COLO829 (cell line): Measurements from ENCODE around the gene APBB2.
"Not testable (repeated sequence)": the region's sequence is repeated elsewhere in the genome, so short reads cannot be mapped to it uniquely, and the experiment has no call there.

Experiments
- DNase-seq: peaks from one replicate; pipeline ENCODE4 v3.0.0; 2012; ENCODE audit warnings: low spot score

APBB2 gene

DNA sequence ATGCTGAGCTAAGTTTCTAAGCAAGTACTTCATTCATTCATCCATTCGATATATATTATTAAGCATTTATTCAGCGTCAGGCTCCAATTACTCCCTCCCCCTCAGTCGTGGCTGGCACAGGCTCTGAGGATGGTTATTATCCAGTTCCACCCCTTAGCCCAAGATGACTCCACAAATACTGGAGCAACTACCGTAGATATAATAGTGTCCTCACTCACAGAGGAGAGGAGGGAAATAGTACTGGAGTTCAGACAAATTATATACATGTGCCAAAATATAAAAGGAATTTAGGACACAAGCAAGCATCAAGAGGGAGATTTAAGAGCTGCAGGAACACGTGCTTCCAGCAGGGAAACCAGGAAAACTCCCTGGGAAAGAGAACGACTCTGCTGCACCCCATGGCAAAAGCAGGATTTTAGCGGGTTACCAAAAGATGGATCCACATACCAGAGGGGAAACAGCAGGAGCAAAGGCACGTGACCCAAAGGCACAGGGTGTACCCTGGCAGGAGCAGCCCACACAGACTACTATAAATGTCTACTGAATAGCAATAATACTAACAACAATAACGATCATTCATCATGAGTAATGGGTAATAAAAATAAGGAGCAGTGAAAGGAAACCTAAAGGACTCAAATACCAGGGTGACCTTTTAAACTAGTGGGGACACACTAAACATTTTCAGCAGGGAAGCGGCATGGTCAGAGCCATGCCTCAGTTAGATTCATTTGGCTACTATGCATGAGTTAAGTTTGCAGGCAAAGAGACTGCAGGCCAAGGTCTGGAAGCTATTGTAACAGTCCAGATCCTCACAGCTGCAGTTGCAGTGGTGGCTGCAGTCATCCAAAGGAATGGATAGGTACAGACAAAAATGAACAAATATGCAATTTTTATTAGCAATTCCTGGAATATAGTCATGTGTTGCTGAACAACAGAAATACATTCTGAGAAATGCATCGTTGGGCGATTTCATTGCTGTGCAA lies 153.7 kb downstream of the APBB2 start:
- no peak for DNase-seq

DNA sequence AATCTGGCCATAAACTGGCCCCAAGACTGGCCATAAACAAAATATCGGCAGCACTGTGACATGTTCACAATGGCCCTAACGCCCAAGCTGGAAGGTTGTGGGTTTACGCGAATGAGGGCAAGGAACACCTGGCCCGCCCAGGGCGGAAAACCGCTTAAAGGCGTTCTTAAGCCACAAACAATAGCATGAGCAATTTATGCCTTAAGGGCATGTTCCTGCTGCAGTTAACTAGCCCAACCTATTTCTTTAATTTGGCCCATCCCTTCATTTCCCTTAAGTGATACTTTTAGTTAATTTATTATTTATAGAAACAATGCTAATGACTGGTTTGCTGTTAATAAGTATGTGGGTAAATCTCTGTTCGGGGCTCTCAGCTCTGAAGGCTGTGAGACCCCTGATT lies 154.9 kb downstream of the APBB2 start:
- DNase-seq, result not testable (repeated sequence)

DNA sequence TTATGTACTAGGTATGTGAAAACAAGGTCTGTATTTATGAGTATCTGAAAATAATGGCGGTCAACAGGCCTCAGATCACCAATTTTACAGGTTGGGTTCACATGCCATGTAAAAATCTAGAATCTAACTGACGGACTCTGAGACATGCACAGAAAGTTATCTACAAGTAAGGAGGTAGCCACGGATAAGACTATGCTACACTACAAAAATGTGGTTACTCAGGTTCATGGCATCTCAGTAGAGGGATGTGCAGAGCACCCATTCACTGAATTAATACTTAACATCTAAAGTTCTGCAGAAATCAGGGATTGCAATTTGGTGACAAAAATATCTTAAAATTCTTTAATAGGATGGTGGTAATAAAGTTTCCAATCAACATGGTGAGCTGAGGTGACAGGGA lies 155.9 kb downstream of the APBB2 start:
- DNase-seq, result no peak

DNA sequence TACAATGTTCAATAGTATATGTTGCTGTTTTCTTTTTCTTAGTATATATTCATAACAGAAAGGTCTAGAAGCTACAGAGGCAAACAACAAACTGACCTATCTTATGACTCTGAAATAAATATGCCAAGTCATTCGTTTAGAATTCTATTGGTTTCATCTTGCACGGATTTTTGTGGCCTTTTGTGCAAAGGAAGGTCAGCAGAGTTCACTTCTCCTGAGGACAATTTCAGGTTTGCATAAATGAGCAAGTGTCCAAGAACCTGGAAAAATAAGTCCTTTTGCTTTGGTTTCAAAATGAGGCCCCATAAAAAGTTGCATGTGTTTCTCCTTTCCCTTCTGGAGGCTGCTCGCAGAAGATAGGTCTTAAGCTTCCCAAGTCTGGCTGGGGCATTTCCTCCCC lies 156.9 kb downstream of the APBB2 start:
- DNase-seq, result no peak

DNA sequence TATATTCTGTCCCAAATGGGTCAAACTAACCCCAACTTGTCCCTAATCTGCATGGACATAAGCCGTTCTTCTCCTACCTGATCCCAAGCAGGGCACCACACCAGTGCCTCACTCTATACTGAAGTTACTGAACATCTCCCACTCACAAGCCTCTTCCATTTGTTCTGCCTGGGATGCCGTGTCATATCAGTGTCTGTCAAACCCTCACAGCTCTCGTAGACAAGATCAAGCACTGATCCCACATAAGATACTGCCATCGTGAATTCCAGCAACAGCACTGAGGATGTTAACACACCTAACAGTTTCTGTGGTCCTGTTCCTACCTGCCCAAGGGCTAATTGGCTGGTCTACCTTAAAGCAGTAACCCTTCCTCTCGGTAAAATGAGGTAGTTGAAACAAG lies 162.1 kb downstream of the APBB2 start:
- DNase-seq, result no peak

DNA sequence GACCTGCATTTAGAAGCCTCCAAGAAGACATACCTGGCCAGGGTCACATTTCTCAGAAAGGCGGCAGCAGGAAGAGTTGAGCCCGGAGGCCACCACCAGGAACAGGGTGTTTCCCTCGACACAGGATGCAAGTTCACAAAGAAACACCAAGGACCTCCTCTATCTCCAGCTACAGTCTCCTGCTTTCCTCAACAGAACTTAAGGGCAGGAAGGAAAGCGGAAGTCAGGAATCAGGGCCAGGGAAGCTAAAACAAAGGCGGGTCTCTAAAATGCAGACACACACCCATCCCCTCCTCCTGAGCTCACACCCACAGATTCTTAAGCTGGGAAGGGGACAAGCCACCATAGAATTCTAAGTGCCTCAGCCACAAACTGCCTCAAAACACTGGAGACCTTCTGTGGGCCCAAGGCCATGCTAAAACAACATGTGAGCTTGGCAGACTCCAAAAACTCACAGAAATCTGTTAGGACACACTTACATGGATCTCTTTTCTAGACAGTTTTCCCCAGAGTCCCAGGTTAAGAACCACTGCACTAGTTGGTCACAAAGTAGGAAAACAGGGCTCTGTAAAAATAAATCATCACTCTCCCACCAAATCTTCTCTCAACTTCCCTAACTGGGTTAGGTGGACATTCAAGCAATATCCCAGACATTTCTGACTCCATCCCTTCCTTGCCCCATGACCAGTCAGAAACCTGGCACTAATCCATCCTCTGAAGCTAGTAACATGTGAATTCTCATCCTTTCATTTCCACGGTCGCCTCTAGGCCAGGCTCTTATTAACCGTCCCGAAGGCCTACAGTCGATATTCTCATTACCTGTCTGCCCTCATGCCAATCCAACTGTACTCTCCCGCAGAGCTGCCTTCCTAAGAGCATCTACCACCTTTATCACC lies 163.2 kb downstream of the APBB2 start:
- DNase-seq, result no peak

DNA sequence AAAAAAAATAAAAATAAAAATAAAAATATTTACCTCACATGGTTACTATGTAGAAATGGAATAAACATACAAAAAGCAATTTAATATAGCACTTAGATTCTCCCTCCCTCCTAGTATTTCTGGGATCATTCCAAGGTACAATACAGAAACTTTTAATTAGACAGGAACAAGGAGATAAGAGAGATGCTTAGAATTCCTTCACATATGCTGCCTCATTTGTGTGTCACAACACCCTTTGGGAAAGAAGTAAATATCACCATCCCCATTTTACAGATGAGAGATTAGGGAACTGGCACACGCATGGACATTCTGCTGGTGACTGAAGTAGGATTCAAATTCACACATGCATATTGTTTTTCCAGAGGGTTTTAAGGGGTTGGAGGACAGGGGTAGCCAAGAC lies 164.2 kb downstream of the APBB2 start:
- DNase-seq, result no peak

DNA sequence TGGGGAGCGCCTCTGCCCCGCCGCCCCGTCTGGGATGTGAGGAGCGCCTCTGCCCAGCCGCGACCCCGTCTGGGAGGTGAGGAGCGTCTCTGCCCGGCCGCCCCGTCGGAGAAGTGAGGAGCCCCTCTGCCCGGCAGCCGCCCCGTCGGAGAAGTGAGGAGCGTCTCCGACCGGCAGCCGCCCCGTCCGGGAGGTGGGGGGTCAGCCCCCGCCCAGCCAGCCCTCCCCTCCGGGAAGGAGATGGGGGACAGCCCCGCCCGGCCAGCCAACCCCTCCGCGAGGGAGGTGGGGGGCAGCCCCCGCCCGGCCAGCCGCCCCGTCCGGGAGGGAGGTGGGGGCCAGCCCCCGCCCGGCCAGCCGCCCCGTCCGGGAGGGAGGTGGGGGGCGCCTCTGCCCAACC lies 165.2 kb downstream of the APBB2 start:
- not testable (repeated sequence) for DNase-seq

DNA sequence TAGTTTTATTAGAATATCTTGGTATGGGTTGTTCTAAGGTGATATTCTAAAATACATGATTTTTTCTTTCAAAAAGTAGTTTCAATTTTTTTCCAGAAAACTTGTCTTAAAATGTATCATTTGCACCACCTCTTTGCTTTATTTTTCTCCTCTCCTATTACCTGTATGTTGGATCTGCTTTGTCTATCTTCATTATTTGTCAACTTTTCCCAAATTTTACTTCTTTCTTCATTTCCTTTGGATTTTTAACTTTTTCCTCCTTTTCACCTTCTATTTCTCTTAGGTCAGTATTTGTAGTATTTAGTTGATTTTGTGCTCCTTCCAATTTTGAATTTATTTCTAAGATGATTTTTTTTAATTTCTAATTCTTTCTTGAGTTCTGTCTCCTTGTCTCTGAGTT lies 169.6 kb downstream of the APBB2 start:
- no peak for DNase-seq

DNA sequence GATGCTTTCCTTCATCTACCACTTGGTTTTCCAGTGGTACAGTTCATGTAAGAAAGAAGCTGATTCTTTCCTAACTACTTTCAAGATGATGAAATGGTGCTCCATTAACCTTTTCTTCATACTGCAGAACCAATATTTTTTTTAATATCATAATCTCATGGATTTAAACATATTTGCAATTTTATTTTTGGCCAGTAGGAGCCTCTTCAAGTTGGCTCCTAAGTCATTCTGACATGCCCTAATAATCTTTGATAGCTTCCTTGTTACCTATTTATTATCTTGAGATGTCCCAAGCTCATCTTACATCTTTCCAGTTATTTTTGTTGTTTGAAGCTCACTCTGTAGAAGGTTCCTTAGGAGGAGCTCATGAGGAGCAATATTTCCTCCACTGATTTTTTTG lies 170.2 kb downstream of the APBB2 start:
- DNase-seq, result no peak

DNA sequence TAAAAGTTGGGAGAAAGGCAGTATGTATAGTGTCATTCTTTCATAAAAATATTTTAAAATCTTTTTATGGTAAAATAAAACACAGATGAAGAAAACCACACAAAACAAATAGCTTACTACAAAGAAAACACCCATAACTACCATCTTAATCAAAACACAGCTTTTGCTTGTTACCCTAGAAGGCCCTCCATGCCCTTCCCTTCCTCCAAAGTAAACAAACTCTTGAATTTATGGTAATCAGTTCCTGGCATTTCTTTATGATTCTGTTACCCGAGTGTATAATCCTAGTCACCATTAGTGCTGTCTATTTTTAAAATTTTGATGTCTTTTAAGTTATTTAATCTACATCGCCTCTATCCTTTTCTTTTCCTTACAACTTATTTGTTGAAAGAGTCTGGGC lies 170.9 kb downstream of the APBB2 start:
- no peak for DNase-seq

DNA sequence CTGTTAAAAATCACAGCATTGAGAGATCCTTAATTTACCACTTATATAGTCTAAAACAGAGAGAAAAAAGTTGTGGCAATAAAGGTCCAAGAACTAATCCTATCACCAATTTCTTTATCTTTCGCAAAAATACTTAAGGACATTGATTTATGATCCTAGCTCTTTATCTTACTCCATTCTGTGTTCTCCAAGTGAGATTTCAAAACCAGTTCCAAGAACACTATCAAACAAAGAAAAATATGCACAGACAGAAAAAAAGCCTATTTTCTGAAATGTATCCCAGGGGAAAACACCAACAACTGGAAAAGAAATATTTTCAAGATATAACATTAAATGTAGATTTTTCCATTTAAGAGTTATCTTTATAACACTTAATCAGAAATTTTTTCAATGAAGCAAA lies 172.8 kb downstream of the APBB2 start:
- DNase-seq, result no peak

DNA sequence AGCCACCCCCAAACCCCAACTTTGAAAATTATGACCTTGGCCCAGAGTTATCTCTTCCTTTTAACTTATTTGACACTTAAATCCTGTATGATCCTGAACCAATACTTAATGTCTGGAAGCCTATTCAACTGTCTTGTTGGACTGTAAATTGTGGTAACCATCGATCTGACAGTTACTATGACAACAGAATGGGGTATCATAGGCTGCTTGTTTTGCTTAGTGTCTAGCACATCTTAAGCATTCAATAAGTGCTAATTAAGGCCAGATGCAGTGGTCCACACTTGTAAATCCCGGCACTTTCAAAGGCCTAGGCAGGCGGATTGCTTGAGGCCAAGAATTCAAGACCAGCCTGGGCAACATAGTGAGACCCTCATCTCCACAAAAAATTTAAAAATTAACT lies 175.0 kb downstream of the APBB2 start:
- DNase-seq, result no peak

DNA sequence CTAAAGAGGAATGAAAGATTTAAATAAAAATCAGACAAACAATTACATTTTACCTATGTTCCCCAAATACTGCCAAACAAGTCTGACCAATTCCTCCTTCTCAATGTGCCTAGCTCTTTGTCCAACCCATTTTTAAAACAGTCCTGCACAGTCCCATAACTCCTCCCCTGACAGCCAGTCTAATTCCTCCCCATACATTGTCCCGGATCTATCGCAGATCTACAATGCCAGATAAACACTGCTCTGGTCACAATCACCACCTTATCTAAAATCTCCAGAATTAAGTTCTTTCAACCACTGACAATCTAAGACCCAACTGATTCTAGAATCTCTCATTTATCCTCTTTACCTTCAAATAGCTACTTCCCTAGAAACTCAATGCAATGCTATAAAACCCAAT lies 176.0 kb downstream of the APBB2 start:
- DNase-seq, result no peak

DNA sequence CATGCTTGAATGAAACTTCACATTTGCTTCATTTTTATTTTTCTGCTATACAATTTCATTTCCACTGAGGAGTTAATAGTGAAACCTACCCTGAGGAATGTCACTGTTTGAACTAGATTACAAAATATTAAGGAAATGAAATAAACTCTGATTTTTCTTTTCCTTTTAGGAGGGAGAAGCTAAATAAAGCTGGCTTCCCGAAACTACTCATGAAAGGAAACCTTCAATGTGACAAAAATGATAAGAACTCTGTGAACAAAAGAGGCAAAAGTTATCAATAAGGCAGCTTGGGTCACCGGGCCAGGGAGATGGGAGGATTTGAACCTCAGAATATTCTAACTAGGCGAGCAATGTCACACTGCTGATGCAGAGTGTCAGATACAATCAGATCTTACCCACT lies 185.2 kb downstream of the APBB2 start:
- DNase-seq, result no peak

DNA sequence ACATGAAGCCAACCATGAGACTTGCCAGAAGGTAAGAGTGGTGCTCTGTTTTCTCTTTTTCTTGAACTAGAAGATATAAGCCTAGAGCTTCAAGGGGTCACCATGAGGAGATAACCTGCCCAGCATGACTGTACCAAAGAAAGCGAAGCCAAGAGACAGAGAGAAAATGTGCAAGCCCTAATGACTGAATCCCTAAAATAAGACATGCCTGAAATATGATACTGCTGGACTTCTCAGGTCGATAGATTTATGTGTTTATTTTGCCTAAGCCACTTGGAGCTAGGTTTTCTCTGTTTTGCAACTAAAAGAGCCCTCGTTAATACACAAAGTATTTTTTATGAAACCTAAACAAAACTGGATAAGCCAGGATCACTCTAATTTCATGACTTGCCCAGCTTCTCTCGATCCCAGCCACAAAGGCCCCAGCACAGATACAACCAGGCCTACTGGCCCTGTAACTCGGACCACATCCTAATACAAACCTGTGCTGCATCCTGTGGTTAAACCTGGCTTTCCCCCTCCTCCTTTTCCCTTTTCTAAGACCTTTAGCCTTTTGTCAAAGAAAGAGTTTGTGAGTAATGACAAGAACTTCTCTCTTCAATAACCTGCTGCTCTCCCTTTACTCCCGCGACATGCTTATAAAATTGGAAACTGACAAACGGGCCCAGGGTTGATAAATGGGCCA lies 185.8 kb downstream of the APBB2 start:
- DNase-seq, result no peak

DNA sequence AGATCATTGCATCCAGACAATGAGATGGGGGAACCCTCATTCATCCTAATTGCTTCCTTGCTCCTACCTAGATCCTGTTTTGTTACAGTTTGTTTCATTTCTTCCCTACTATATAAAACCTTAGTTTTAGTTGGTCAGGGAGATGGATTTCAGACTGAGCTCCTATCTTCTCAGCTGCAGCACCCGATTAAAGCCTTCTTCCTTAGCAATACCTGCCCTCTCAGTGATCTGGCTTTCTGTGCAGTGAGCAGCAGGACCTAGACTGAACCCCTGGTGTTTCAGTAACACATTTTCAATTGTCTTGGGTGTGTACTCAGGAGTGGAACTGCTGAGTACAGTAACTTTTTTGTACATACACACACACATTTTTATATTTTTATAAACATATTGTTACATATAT lies 187.4 kb downstream of the APBB2 start:
- no peak for DNase-seq

DNA sequence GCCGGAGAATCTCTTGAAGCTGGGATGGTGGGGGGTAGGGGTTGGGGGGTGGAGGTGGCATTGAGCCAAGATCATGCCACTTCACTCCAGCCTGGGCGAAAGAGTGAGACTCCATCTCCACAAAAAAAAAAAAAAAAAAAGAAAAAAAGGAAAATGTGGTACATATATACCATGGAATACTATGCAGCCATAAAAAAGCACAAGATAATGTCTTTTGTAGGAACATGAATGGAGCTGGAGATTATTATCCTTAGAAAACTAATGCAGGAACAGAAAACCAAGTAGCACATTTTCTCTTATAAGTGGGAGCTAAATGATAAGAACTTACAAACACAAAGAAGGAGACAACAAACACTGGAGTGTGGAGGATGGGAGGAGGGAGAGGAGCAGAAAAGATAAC lies 188.5 kb downstream of the APBB2 start:
- no peak for DNase-seq

DNA sequence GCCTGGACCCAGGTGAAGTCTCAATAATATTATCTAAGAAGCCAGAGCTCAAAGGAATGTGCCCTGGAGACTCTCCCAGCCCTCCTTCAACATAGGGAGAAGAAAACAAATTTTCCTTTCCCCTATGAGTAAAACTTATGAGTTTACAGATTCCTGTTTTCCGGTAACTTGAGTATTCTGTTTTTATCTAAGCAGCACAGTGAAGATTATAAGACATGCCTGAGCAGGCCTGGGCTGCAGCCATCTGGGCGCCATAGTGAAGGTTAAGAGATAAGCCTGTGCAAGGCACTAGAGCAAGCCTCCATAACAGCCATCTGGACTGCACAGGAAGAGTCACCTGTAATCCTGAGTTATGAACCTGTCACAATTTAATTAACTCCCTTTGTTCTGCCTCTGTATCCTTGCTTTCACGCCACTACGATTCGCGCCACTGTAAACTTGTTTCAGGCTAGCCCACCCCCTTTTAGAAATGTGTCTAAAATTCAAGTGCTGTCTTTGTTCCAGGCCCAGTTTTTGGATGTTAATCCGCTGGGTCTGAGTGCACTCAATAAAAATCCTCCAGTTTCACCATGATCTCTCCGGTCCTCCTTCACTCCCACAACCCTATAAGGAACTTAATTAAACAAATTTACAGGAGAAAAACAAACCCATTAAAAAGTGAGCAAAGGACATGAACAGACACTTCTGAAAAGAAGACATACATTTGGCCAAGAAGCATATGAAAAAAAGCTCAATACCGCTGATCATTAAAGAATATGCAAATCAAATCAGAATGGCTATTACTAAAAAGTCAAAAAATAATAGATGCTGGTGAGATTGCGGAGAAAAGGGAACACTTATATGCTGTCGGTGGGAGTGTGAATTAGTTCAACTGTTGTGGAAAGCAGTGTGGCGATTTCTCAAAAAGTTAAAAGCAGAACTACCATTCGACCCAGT lies 189.5 kb downstream of the APBB2 start:
- no peak for DNase-seq

DNA sequence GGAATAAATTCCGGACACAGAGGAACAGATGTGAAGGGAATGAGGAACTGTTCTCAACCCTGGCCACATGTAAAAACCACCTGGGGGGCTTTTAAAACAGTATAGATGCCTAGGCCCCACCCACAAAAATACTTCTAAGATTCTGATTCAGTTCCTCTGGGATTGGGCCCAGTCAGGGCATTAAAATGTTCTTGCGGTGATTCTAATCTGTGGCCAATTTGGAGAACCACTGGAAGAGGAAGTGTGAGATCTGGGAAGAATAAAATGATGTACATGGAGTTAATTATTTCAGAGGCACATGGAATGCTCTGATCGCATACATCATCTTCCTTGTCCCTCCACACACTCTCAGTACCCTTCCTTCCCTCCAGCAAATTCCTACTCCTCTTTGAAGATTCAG lies 192.2 kb downstream of the APBB2 start:
- DNase-seq, result no peak

DNA sequence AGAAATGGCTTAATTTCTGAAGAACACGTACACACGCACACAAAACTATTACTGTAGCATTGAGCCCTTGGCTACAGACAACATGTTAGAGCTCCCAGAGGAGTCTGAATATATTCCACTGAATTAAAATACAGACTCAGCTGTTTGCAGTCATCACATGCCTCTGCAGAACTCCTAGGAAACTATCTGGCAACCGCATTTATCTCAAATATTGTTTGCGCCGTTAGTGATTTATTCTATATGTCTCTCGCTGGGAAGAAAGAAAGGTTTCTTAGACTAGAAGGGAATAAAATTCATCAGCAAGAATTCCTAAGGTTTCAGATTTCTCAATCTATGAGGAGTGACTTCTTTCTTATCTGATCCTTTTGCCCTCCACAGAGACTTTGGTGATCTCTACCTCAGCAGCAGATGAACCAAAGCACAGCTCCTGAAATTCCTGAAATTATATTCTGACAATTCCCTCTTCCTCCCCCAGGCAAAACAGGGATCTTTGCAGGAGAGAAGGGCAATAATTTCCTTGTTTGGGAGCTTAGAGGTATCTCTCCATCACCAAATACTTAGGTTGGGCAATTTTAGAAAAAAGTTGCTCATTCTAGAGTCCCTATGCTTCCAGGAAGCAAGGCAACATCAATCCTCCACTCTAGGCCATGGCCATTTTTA lies 199.2 kb downstream of the APBB2 start:
- no peak for DNase-seq
